GM23338 (cell line): ENCODE measurements around the gene ERC2. TPM values are rescaled to one million over a fixed set of nuclear protein-coding genes. Genes with fewer than 3 reads are reported as not detected.

ENCODE experiments used
- ATAC-seq: fragments of 200-7000 bp; cut with Tn5 transposase; 3 replicates; pipeline ENCODE4 v1.9.1; 2020
- DNase-seq: peaks from one replicate; pipeline ENCODE4 v3.0.0-alpha.2; 2015; ENCODE audit warnings: low spot score
- H2AFZ ChIP-seq: fragments of 200-600 bp; sonication (generic); 2 replicates; pipeline ENCODE4 v1.8.0; 2016; ENCODE audit warnings: antibody characterized with exemption, mild to moderate bottlenecking, moderate library complexity
- H3F3A ChIP-seq: fragments of 200-600 bp; sonication (generic); replicated peaks from 2 replicates; pipeline ENCODE4 v1.8.0; 2017; ENCODE audit warnings: antibody characterized with exemption, mixed run types, low read depth
- H3K27ac ChIP-seq: fragments of 200-600 bp; sonication (generic); 2 replicates; pipeline ENCODE4 v1.6.1; 2016; ENCODE audit warnings: low read depth
- H3K27me3 ChIP-seq: fragments of 200-600 bp; sonication (generic); 2 replicates; pipeline ENCODE4 v1.8.0; 2016; ENCODE audit warnings: mild to moderate bottlenecking, mixed run types, moderate library complexity; ENCODE audit not compliant: insufficient read depth
- H3K36me3 ChIP-seq: fragments of 200-600 bp; sonication (generic); 2 replicates; pipeline ENCODE4 v1.8.0; 2016; ENCODE audit warnings: mild to moderate bottlenecking; ENCODE audit not compliant: insufficient read depth
- H3K4me1 ChIP-seq: fragments of 200-600 bp; sonication (generic); 2 replicates; pipeline ENCODE4 v1.8.0; 2016; ENCODE audit warnings: mild to moderate bottlenecking, moderate library complexity; ENCODE audit not compliant: insufficient read depth
- H3K4me2 ChIP-seq: fragments of 200-600 bp; sonication (generic); 2 replicates; pipeline ENCODE4 v1.7.1; 2017; ENCODE audit warnings: mixed run types
- H3K4me3 ChIP-seq: fragments of 200-600 bp; sonication (generic); 2 replicates; pipeline ENCODE4 v1.6.1; 2016; ENCODE audit warnings: mixed run types
- H3K79me2 ChIP-seq: fragments of 200-600 bp; sonication (generic); replicated peaks from 2 replicates; pipeline ENCODE4 v1.8.0; 2017; ENCODE audit warnings: mild to moderate bottlenecking; ENCODE audit not compliant: insufficient read depth
- H3K9me2 ChIP-seq: fragments of 200-600 bp; sonication (generic); 2 replicates; pipeline ENCODE4 v1.8.0; 2017; ENCODE audit not compliant: insufficient read depth
- H4K20me1 ChIP-seq: fragments of 200-600 bp; sonication (generic); replicated peaks from 2 replicates; pipeline ENCODE4 v1.8.0; 2017; ENCODE audit warnings: mild to moderate bottlenecking; ENCODE audit not compliant: insufficient read depth
- H3K27ac Mint-ChIP-seq: 2 replicates; pipeline ENCODE4 v1.8.0; 2020; ENCODE audit warnings: inconsistent platforms, mild to moderate bottlenecking, moderate library complexity, mixed read lengths
- H3K27me3 Mint-ChIP-seq: 3 replicates; pipeline ENCODE4 v1.8.0; 2022; ENCODE audit warnings: low read depth, mild to moderate bottlenecking, moderate library complexity, mixed read lengths, inconsistent platforms; ENCODE audit not compliant: insufficient read depth, poor library complexity
- H3K36me3 Mint-ChIP-seq: 3 replicates; pipeline ENCODE4 v1.8.0; 2021; ENCODE audit warnings: low read depth, mild to moderate bottlenecking, inconsistent platforms, moderate library complexity, mixed read lengths
- H3K4me1 Mint-ChIP-seq: 3 replicates; pipeline ENCODE4 v1.8.0; 2020; ENCODE audit warnings: mild to moderate bottlenecking, inconsistent platforms, mixed read lengths
- H3K4me3 Mint-ChIP-seq: 3 replicates; pipeline ENCODE4 v1.8.0; 2021; ENCODE audit warnings: moderate library complexity, mild to moderate bottlenecking, inconsistent platforms, mixed read lengths
- H3K9me3 Mint-ChIP-seq: 3 replicates; pipeline ENCODE4 v1.8.0; 2020; ENCODE audit warnings: moderate library complexity, mild to moderate bottlenecking, inconsistent platforms, mixed read lengths
- CREB1 ChIP-seq: fragments of 250-450 bp; sonication (Bioruptor Pico); IDR thresholded peaks from 2 replicates; pipeline ENCODE4 v1.5.0; 2020; ENCODE audit warnings: low read depth, mild to moderate bottlenecking, moderate library complexity
- CTCF ChIP-seq, 2 experiments: fragments of 200-600 bp in 1 of 2; sonication (generic) in 1 of 2; conservative IDR thresholded peaks; 2 replicates each; pipeline versions ENCODE4 v1.5.1 to v1.6.1; 2016 to 2017; ENCODE audit warnings: antibody characterized with exemption in 2 of 2, low read depth in 2 of 2, mild to moderate bottlenecking in 2 of 2, moderate library complexity in 1 of 2
- ETS1 ChIP-seq: IDR thresholded peaks from 2 replicates; pipeline ENCODE4 v1.6.1; 2016; ENCODE audit warnings: antibody characterized with exemption
- EZH2 ChIP-seq: fragments of 200-600 bp; sonication (generic); IDR thresholded peaks from one replicate; pipeline ENCODE4 v1.8.0; 2017; ENCODE audit warnings: antibody characterized with exemption, mild to moderate bottlenecking, low read depth; ENCODE audit not compliant: unreplicated experiment
- EZH2phosphoT487 ChIP-seq: fragments of 200-600 bp; sonication (generic); IDR thresholded peaks from one replicate; pipeline ENCODE4 v1.8.1; 2018; ENCODE audit warnings: antibody characterized with exemption; ENCODE audit not compliant: unreplicated experiment
- JUNB ChIP-seq: IDR thresholded peaks from one replicate; pipeline ENCODE4 v1.6.1; 2016; ENCODE audit warnings: antibody characterized with exemption; ENCODE audit not compliant: unreplicated experiment
- NANOG ChIP-seq: IDR thresholded peaks from 2 replicates; pipeline ENCODE4 v1.6.1; 2016; ENCODE audit warnings: antibody characterized with exemption, borderline replicate concordance
- POLR2AphosphoS5 ChIP-seq: IDR thresholded peaks from 2 replicates; pipeline ENCODE4 v1.6.1; 2016; ENCODE audit warnings: antibody characterized with exemption, low read depth
- REST ChIP-seq: IDR thresholded peaks from one replicate; pipeline ENCODE4 v1.6.1; 2018; ENCODE audit warnings: antibody characterized with exemption; ENCODE audit not compliant: unreplicated experiment
- STAT1 ChIP-seq: IDR thresholded peaks from one replicate; pipeline ENCODE4 v1.6.1; 2016; ENCODE audit warnings: antibody characterized with exemption; ENCODE audit not compliant: unreplicated experiment
- ZNF114 ChIP-seq: fragments of 250-450 bp; sonication (Bioruptor Pico); IDR thresholded peaks from 2 replicates; pipeline ENCODE4 v1.5.0; 2020; ENCODE audit warnings: mild to moderate bottlenecking, moderate library complexity
- ZNF331 ChIP-seq: fragments of 250-450 bp; sonication (Bioruptor Pico); IDR thresholded peaks from 2 replicates; pipeline ENCODE4 v1.5.0; 2020; ENCODE audit warnings: low read depth, mild to moderate bottlenecking, moderate library complexity
- ZNF462 ChIP-seq: fragments of 250-450 bp; sonication (Bioruptor Pico); IDR thresholded peaks from 2 replicates; pipeline ENCODE4 v1.5.0; 2020; ENCODE audit warnings: mild to moderate bottlenecking, moderate library complexity
- polyA plus RNA-seq: library from polyadenylated mRNA; unstranded; fragments of >200 nt; fragmentation: Nextera tagmentation; extraction: Ambion mirVana; gene quantifications from 2 replicates; pipeline ENCODE4 v1.2.1, GENCODE V29; 2016
- total RNA-seq: library from RNA; depleted of rRNA; stranded (reverse); fragments of >200 nt; shearing (Covaris generic); gene quantifications from 2 replicates; pipeline ENCODE4 v1.2.3, GENCODE V29; 2014

Gene ERC2
- total and polyA plus RNA-seq, 2 experiments from 2014 or later: 11.8 to 13.7 TPM

- Mint-ChIP-seq H3K27me3 (no peaks in the 10 kb centered on the region), H3K9me3 (no peaks in the 10 kb centered on the region), H3K36me3 (peaks cover 18% of the 10 kb centered on the region), H3K27ac (no peak overlapping the region), H3K4me3 (no peak overlapping the region), H3K4me1 (peaks cover 12% of the 10 kb centered on the region)
- Histone ChIP-seq H3K27me3 (no peaks in the 10 kb centered on the region), H4K20me1 (no peaks in the 10 kb centered on the region), H3K4me3 (no peak overlapping the region), H3K36me3 (no peaks in the 10 kb centered on the region; the same call in 1 of the 2 replicates), H3F3A (no peaks in the 10 kb centered on the region), H2AFZ (no peak overlapping the region), H3K4me1 (peaks cover 8% of the 10 kb centered on the region), H3K9me2 (peaks cover 11% of the 10 kb centered on the region; the same call in 1 of the 2 replicates), H3K79me2 (no peaks in the 10 kb centered on the region), H3K27ac (no peak overlapping the region), H3K4me2 (no peak overlapping the region)
- ATAC-seq: no peak
- TF ChIP-seq EZH2 (no peak), JUNB (no peak), POLR2AphosphoS5 (no peak), NANOG (no peak), CREB1 (CRISPR knock-in tag) (no peak), EZH2phosphoT487 (no peak), CTCF (conservative IDR thresholded peaks at IDR 0.05; ENCODE audit: low read depth in 2 of 2) (no peak), ZNF462 (CRISPR knock-in tag) (no peak), ZNF331 (no peak), ETS1 (no peak), ZNF114 (CRISPR knock-in tag) (no peak), STAT1 (no peak), REST (no peak)
- DNase-seq: no peak
Measured at GRCh38 chr3:56295161-56295560, 173.1 kb downstream of the ERC2 start.
